Fibroblast of gingiva (primary cell): ENCODE data around the gene NTN3.

Experiments used
- DNase-seq: peaks from one replicate; pipeline ENCODE4 v3.0.0-alpha.2; 2011; ENCODE audit warnings: low read depth

The NTN3 gene

GRCh38 chr16:2514333-2515179 is 43.5 kb downstream of the NTN3 start:
- DNase-seq: no peak

GRCh38 chr16:2515180-2515851 is 44.2 kb downstream of the NTN3 start:
- DNase-seq: no peak

- no peak for DNase-seq
Observed at GRCh38 chr16:2516391-2517240, 45.5 kb downstream of the NTN3 start.

- no peak for DNase-seq
Observed at GRCh38 chr16:2517954-2518605, 47.0 kb downstream of the NTN3 start.

GRCh38 chr16:2518823-2519710 is 48.0 kb downstream of the NTN3 start:
- no peak for DNase-seq

GRCh38 chr16:2519711-2520080 is 48.6 kb downstream of the NTN3 start:
- DNase-seq: no peak

GRCh38 chr16:2520097-2520783 is 49.1 kb downstream of the NTN3 start, which contains the start of gene AMDHD2:
Gene AMDHD2, plus strand, starts transcription at chr16:2520371. Its CDS starts 88 bp downstream, at chr16:2520459.
- peak; percentile 91 for DNase-seq

GRCh38 chr16:2520784-2521531 is 49.9 kb downstream of the NTN3 start:
- DNase-seq: no peak
